Dendritic cell treated with granulocyte-macrophage colony-stimulating factor and Interleukin-4, amounts not matched to agents 40 ng/mL and 50 ng/mL, for 4 days (primary cell): ENCODE measurements around the gene PLCD3.
"Not testable (repeated sequence)": the region's sequence is repeated elsewhere in the genome, so short reads cannot be mapped to it uniquely, and the experiment has no call there.

Experiments
- H3K27ac Mint-ChIP-seq: one replicate; pipeline ENCODE4 v1.8.0; 2022; ENCODE audit warnings: mild to moderate bottlenecking, mixed read lengths
- H3K27me3 Mint-ChIP-seq: one replicate; pipeline ENCODE4 v1.8.0; 2022; ENCODE audit warnings: mild to moderate bottlenecking, mixed read lengths
- H3K36me3 Mint-ChIP-seq: one replicate; pipeline ENCODE4 v1.8.0; 2022; ENCODE audit warnings: low read depth, mixed read lengths
- H3K4me1 Mint-ChIP-seq: one replicate; pipeline ENCODE4 v1.8.0; 2022; ENCODE audit warnings: low read depth, mixed read lengths
- H3K4me3 Mint-ChIP-seq: one replicate; pipeline ENCODE4 v1.8.0; 2022; ENCODE audit warnings: mild to moderate bottlenecking, moderate library complexity, mixed read lengths
- H3K9me3 Mint-ChIP-seq: one replicate; pipeline ENCODE4 v1.8.0; 2022; ENCODE audit warnings: mixed read lengths
- intact Hi-C: fragments of 100-400 bp; cut with micrococcal nuclease; formaldehyde crosslinking; loops from one replicate; pipeline ENCODE4 v1.15.0; 2022

PLCD3 gene

DNA sequence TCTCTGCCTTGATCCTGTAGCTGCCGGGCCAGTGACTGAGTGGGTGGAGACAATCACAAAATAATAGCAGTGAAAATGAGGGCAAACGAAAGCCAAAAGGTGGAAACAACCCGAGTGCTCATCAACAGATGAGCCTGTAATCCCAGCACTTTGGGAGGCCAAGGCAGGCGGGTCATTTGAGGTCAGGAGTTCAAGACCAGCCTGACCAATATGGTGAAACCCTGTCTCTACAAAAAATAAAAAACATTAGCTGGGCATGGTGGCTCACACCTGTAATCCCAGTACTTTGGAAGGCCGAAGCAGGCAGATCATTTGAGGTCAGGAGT lies 7.6 kb downstream of the PLCD3 start:
- H3K36me3 Mint-ChIP-seq, H3K4me3 Mint-ChIP-seq, H3K9me3 Mint-ChIP-seq, intact Hi-C loops: not testable (repeated sequence)
- Mint-ChIP-seq H3K4me1 (peaks cover 24% of the 10 kb centered on the region), H3K27me3 (peaks cover 22% of the 10 kb centered on the region), H3K27ac (peak overlapping the region; percentile 57)

GRCh38 chr17:45123930-45124796 lies 8.2 kb downstream of the PLCD3 start:
- H3K27ac Mint-ChIP-seq, result peak overlapping the region; percentile 57
- H3K4me1 Mint-ChIP-seq, result peaks cover 24% of the 10 kb centered on the region
- H3K27me3 Mint-ChIP-seq, result peaks cover 23% of the 10 kb centered on the region
- H3K36me3 Mint-ChIP-seq, result no peaks in the 10 kb centered on the region
- H3K9me3 Mint-ChIP-seq, result no peaks in the 10 kb centered on the region
- H3K4me3 Mint-ChIP-seq, result no peak overlapping the region
- intact Hi-C loops, result no loop called here

DNA sequence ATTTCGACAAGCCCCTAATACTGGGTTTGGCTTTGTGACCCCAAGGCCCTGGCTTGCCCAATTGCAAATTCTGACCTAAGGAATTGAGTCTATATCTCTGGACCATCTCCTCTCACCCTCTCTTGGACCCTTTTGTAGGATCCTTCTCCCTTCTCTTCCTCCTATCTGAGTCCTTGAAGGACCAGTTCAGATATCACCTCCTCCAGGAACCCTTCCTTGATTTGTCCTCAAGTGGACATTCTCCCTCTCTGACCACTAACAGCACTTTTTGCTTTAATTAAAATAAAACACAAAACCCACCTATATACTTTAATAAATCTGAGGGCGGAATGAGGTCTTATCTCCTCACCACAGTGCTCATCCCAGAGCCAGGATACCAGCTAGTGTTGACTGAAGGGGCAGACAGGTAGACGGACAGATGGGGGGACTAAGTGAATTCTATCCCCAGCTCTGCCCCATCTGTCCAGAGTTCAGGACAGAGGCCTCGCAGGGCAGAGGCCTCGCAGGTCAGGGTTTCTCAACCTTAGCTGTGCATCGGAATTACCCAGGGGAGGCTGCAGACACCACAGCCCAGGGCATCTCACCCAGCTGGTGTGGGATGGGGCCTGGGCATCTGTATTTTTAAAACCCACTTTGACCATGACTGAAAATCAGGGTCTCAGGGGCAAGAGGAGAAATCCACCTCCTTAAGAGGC lies 9.1 kb downstream of the PLCD3 start:
- no peaks in the 10 kb centered on the region for H3K36me3 Mint-ChIP-seq
- H3K27me3 Mint-ChIP-seq, result peaks cover 23% of the 10 kb centered on the region
- no peak overlapping the region for H3K27ac Mint-ChIP-seq

GRCh38 chr17:45121055-45121454 lies 11.3 kb downstream of the PLCD3 start:
- Mint-ChIP-seq H3K9me3 (no peaks in the 10 kb centered on the region), H3K4me3 (no peak overlapping the region), H3K27me3 (peaks cover 31% of the 10 kb centered on the region), H3K36me3 (no peaks in the 10 kb centered on the region), H3K4me1 (peaks cover 15% of the 10 kb centered on the region), H3K27ac (no peak overlapping the region)
- intact Hi-C loops, result no loop called here

More for the DNA sequence above, 9.1 kb downstream of the PLCD3 start:
- intact Hi-C loops, result no loop called here
- no peaks in the 10 kb centered on the region for H3K9me3 Mint-ChIP-seq
- no peak overlapping the region for H3K4me3 Mint-ChIP-seq
- peaks cover 24% of the 10 kb centered on the region for H3K4me1 Mint-ChIP-seq

- peaks cover 33% of the 10 kb centered on the region for H3K27me3 Mint-ChIP-seq
- no peak overlapping the region for H3K27ac Mint-ChIP-seq
- no peak overlapping the region for H3K4me3 Mint-ChIP-seq
- no peaks in the 10 kb centered on the region for H3K9me3 Mint-ChIP-seq
- intact Hi-C loops, result no loop called here
- no peaks in the 10 kb centered on the region for H3K36me3 Mint-ChIP-seq
- peaks cover 15% of the 10 kb centered on the region for H3K4me1 Mint-ChIP-seq
Observed at GRCh38 chr17:45120558-45120957, 11.8 kb downstream of the PLCD3 start.

- Mint-ChIP-seq H3K27me3 (peaks cover 33% of the 10 kb centered on the region), H3K27ac (no peak overlapping the region), H3K4me1 (peaks cover 15% of the 10 kb centered on the region), H3K36me3 (no peaks in the 10 kb centered on the region), H3K4me3 (no peak overlapping the region), H3K9me3 (no peaks in the 10 kb centered on the region)
- intact Hi-C loops, result no loop called here
Observed at GRCh38 chr17:45119964-45120363, 12.4 kb downstream of the PLCD3 start.

- H3K27ac Mint-ChIP-seq, result no peak overlapping the region
- H3K4me3 Mint-ChIP-seq, result no peak overlapping the region
- no peaks in the 10 kb centered on the region for H3K36me3 Mint-ChIP-seq
- no peaks in the 10 kb centered on the region for H3K9me3 Mint-ChIP-seq
- peaks cover 6% of the 10 kb centered on the region for H3K4me1 Mint-ChIP-seq
- intact Hi-C loops, result no loop called here
- peaks cover 33% of the 10 kb centered on the region for H3K27me3 Mint-ChIP-seq
Observed at GRCh38 chr17:45118691-45119090, 13.6 kb downstream of the PLCD3 start.

GRCh38 chr17:45117848-45118646 lies 14.3 kb downstream of the PLCD3 start:
- peaks cover 2% of the 10 kb centered on the region for H3K4me1 Mint-ChIP-seq

DNA sequence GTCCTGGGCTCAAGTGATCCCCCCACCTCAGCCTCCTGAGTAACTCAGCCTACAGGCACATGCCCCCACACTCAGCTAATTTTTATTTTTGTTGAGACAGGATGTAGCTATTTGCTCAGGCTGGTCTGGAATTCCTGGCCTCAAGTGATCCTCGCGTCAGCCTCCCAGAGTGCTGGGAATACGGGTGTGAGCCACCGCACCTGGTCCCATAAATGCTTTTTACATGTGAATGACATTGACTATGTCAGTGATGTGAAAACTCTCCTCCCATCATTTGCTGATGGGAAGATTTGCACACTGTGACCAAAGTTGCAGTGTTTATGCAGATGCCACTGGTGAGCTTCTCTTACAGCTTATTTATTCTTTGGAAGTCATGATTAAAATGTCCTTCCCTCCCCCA lies 15.0 kb downstream of the PLCD3 start:
- Mint-ChIP-seq H3K4me1 (no peaks in the 10 kb centered on the region), H3K27ac (no peak overlapping the region), H3K9me3 (no peaks in the 10 kb centered on the region), H3K27me3 (peaks cover 33% of the 10 kb centered on the region), H3K36me3 (no peaks in the 10 kb centered on the region), H3K4me3 (no peak overlapping the region)
- intact Hi-C loops, result no loop called here

More at GRCh38 chr17:45117848-45118646, 14.3 kb downstream of the PLCD3 start:
- no peak overlapping the region for H3K4me3 Mint-ChIP-seq
- intact Hi-C loops, result no loop called here
- no peaks in the 10 kb centered on the region for H3K36me3 Mint-ChIP-seq
- no peaks in the 10 kb centered on the region for H3K9me3 Mint-ChIP-seq
- H3K27ac Mint-ChIP-seq, result no peak overlapping the region
- peaks cover 33% of the 10 kb centered on the region for H3K27me3 Mint-ChIP-seq

- Mint-ChIP-seq H3K4me1 (no peaks in the 10 kb centered on the region), H3K4me3 (no peak overlapping the region), H3K27me3 (peaks cover 27% of the 10 kb centered on the region), H3K36me3 (no peaks in the 10 kb centered on the region), H3K9me3 (no peaks in the 10 kb centered on the region), H3K27ac (no peak overlapping the region)
- intact Hi-C loops, result no loop called here
Observed at GRCh38 chr17:45116434-45117016, 15.8 kb downstream of the PLCD3 start.

- H3K4me3 Mint-ChIP-seq, result no peak overlapping the region
- H3K36me3 Mint-ChIP-seq, result no peaks in the 10 kb centered on the region
- intact Hi-C loops, result no loop called here
- no peak overlapping the region for H3K27ac Mint-ChIP-seq
- H3K9me3 Mint-ChIP-seq, result no peaks in the 10 kb centered on the region
- no peaks in the 10 kb centered on the region for H3K4me1 Mint-ChIP-seq
- H3K27me3 Mint-ChIP-seq, result peaks cover 21% of the 10 kb centered on the region
Observed at GRCh38 chr17:45115871-45116270, 16.4 kb downstream of the PLCD3 start.

GRCh38 chr17:45115015-45115625 lies 17.2 kb downstream of the PLCD3 start:
- no peaks in the 10 kb centered on the region for H3K4me1 Mint-ChIP-seq
- intact Hi-C loops, result no loop called here
- H3K27ac Mint-ChIP-seq, result no peak overlapping the region
- no peaks in the 10 kb centered on the region for H3K36me3 Mint-ChIP-seq
- peaks cover 14% of the 10 kb centered on the region for H3K27me3 Mint-ChIP-seq
- no peaks in the 10 kb centered on the region for H3K9me3 Mint-ChIP-seq
- H3K4me3 Mint-ChIP-seq, result no peak overlapping the region

DNA sequence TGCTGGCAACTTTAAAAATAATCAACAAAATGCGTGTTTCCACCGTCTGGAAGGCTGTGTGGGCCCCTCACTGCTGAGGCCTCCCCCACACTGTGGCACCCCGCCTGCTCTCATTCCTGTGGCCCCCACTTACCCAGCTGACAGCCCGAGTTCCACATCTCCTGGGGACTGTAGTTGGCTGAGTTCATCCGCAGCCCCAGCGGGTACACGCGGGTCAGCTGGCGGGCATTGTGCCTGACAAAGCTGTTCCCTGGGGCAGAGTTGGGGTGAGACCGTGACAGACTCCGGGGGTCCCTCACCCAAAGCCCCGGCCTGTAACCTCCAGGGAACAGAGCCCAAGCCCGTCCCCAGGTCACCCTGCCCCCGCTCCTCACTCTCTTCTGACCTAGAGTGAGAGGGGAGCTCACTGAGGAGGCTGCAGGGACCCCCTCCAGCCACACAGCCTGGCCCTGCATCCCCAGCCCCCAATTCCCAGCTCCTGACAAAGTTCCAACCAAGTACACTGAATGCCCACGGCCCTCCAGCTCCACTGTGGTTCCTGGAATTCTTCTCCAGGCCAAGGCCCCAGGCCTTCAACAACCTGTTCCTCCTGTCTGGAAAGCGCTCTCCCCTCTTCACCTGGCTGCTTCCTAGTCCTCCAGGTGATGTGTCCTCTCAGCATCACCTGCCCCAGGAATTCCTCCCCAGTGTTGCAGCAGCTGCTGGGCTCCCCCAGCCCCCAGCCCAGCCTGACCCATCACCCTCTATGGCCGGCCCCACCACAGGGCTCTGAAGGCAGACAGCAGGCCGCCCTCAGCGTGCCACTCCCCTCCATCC lies 18.0 kb downstream of the PLCD3 start:
- Mint-ChIP-seq H3K9me3 (no peaks in the 10 kb centered on the region), H3K4me3 (no peak overlapping the region), H3K27me3 (peaks cover 10% of the 10 kb centered on the region), H3K4me1 (peaks cover 3% of the 10 kb centered on the region), H3K36me3 (peaks cover 4% of the 10 kb centered on the region), H3K27ac (no peak overlapping the region)
- intact Hi-C loops, result no loop called here
